ENCODE data around the gene GPX3. TPM values are rescaled to one million over a fixed set of nuclear protein-coding genes. Genes with fewer than 3 reads are reported as not detected.

GPX3 gene
- total and polyA plus RNA-seq, 12 donors = 51.1 to 1,751 (median 422) TPM

- 71 to 94% (median 84%) methylated on average over 6 of the region's 6 CpGs for WGBS, 4 donors
- H3K27me3 ChIP-seq = no peaks in the 10 kb centered on the region
- intact Hi-C loops (cut with DNase I) = no loop called here
Measured at GRCh38 chr5:151066920-151067319, 46.5 kb downstream of the GPX3 start.

GRCh38 chr5:151067632-151068432 is 47.4 kb downstream of the GPX3 start:
- Histone ChIP-seq H3K4me1 (replicated peaks in 1 of 2) (peaks cover 36 to 52% of the 10 kb centered on the region in 2 donors), H3K27me3 (no peaks in the 10 kb centered on the region), H3K27ac (peak overlapping the region in 3 of 5 donors; percentile 29 to 72 (median 71)), H3K9me3 (replicated peaks in 1 of 3) (no peaks in the 10 kb centered on the region), H3K4me3 (no peak overlapping the region), H3K36me3 (replicated peaks in 1 of 2) (no peaks in the 10 kb centered on the region)
- TF ChIP-seq POLR2A (IDR thresholded peaks at IDR 0.05) = no peak
- TF ChIP-seq, protein P1, sequence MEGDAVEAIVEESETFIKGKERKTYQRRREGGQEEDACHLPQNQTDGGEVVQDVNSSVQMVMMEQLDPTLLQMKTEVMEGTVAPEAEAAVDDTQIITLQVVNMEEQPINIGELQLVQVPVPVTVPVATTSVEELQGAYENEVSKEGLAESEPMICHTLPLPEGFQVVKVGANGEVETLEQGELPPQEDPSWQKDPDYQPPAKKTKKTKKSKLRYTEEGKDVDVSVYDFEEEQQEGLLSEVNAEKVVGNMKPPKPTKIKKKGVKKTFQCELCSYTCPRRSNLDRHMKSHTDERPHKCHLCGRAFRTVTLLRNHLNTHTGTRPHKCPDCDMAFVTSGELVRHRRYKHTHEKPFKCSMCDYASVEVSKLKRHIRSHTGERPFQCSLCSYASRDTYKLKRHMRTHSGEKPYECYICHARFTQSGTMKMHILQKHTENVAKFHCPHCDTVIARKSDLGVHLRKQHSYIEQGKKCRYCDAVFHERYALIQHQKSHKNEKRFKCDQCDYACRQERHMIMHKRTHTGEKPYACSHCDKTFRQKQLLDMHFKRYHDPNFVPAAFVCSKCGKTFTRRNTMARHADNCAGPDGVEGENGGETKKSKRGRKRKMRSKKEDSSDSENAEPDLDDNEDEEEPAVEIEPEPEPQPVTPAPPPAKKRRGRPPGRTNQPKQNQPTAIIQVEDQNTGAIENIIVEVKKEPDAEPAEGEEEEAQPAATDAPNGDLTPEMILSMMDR (IDR thresholded peaks at IDR 0.05) = no peak
- intact Hi-C loops (cut with DNase I) = no loop called here
- DNase-seq = peak in 1 of 7 donors; percentile 28
- 60 to 70% (median 64%) methylated on average over 11 to 14 of the region's 14 CpGs for WGBS, 4 donors

More at GRCh38 chr5:151066920-151067319, 46.5 kb downstream of the GPX3 start:
- no peak for TF ChIP-seq POLR2A (IDR thresholded peaks at IDR 0.05)
- TF ChIP-seq, protein P1 (IDR thresholded peaks at IDR 0.05) = no peak
- H3K4me1 ChIP-seq (replicated peaks in 1 of 2) = peaks cover 40 to 62% of the 10 kb centered on the region in 2 donors
- H3K27ac ChIP-seq = peak overlapping the region in 1 of 5 donors; percentile 71
- no peak overlapping the region for H3K4me3 ChIP-seq
- no peak for DNase-seq
- peaks cover 0 to 5% of the 10 kb centered on the region in 2 donors for H3K36me3 ChIP-seq (replicated peaks in 1 of 2)
- H3K9me3 ChIP-seq (replicated peaks in 1 of 3) = no peaks in the 10 kb centered on the region

GRCh38 chr5:151068433-151069197 is 48.2 kb downstream of the GPX3 start:
- Histone ChIP-seq H3K9me3 (replicated peaks in 1 of 3) (no peaks in the 10 kb centered on the region), H3K4me1 (replicated peaks in 1 of 2) (peaks cover 28 to 45% of the 10 kb centered on the region in 2 donors), H3K36me3 (replicated peaks in 1 of 2) (no peaks in the 10 kb centered on the region), H3K27ac (peak overlapping the region in 3 of 5 donors; percentile 29 to 72 (median 71)), H3K27me3 (no peaks in the 10 kb centered on the region), H3K4me3 (no peak overlapping the region)
- DNase-seq = peak in 5 of 7 donors; percentile 61 to 73 (median 67)
- no peak for TF ChIP-seq POLR2A (IDR thresholded peaks at IDR 0.05)
- TF ChIP-seq, protein P1 (IDR thresholded peaks at IDR 0.05) = no peak
- 54 to 68% (median 60%) methylated on average over 11 to 12 of the region's 12 CpGs for WGBS, 4 donors
- intact Hi-C loops (cut with DNase I) = no loop called here

GRCh38 chr5:151070449-151070848 is 50.1 kb downstream of the GPX3 start:
- peak overlapping the region in 1 of 5 donors; percentile 0 for H3K27ac ChIP-seq
- H3K36me3 ChIP-seq (replicated peaks in 1 of 2) = no peaks in the 10 kb centered on the region
- 46 to 62% (median 60%) methylated on average over 2 of the region's 2 CpGs for WGBS, 4 donors
- intact Hi-C loops (cut with DNase I) = no loop called here
- DNase-seq = no peak
- no peaks in the 10 kb centered on the region for H3K27me3 ChIP-seq
- H3K9me3 ChIP-seq (replicated peaks in 1 of 3) = no peaks in the 10 kb centered on the region
- no peak overlapping the region for H3K4me3 ChIP-seq
- TF ChIP-seq POLR2A (IDR thresholded peaks at IDR 0.05) = no peak
- TF ChIP-seq, protein P1 (IDR thresholded peaks at IDR 0.05) = no peak
- peaks cover 17 to 40% of the 10 kb centered on the region in 2 donors for H3K4me1 ChIP-seq (replicated peaks in 1 of 2)

Data from adrenal gland (tissue), 12 donors.